ENCODE data around the gene AGER.
"Not testable (repeated sequence)": the region's sequence is repeated elsewhere in the genome, so short reads cannot be mapped to it uniquely, and the experiment has no call there.

Gene AGER

DNA sequence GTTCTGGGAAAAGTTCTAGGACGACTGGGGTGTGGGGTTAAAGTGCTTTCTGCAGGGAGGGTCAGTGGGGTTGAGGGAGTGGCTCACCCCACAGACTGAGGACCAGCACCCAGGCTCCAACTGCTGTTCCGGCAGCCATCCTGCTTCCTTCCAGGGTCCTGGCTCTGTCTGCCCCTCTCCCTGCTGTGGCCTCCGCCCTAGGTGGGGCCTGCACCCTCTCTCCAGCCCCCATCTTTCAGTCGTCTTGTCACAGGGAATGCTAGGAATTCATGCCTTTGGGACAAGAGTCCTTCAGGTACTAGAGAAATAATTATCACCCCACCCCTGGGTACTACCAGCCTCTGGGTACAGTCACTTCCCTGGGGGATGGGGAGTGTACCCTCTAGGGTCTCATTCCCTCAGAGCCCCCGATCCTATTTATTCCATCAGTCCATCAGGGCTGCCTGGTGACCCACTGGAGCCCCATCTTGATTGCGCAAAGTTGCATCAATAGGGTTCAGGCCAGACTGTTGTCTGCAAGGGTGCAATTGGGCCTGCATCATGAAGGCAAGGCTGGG, at the start of gene AGER:
TSS of gene AGER (minus strand) at position 170 of the 557 bp plus-strand sequence. CDS start at position 139, 31 bp downstream.
- no peak for DNase-seq

DNA sequence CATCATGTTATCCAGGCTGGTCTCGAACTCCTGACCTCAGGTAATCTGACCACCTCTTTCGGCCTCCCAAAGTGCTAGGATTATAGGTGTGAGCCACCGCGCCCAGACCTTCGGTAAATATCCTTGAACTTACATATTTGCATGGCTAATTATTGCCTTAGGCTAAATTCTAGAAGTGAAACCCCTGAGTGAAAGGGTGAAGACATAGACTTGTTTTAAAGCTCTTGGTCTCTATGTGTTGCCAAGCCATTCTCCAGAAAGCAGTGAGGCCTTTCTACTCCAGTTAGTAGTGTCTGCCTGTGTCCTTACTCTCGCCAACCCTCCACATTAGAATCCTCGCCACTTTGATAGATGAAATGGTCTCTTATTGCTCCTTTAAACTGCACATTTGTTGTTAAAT, 42.4 kb upstream of the AGER start:
- no peak for DNase-seq

DNA sequence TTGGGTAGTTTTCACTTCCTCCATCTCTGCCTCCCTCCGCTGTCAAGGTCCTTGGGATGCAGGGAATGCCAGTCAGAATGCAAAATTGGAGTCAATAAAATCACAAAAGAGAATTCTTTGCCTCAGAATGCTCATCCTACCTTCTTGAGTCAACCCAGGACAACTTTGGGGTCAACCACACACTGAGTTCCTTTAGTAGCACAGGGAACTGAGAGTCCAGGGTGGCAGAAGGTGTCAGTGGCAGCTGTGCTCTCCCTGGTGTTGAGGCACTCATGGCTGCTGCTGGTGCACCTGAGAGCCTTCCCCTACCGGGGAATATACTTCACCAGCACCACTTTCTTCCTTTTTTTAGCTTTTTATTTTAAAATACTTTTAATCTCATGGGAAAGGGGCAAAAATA, 40.6 kb upstream of the AGER start:
- no peak for DNase-seq

DNA sequence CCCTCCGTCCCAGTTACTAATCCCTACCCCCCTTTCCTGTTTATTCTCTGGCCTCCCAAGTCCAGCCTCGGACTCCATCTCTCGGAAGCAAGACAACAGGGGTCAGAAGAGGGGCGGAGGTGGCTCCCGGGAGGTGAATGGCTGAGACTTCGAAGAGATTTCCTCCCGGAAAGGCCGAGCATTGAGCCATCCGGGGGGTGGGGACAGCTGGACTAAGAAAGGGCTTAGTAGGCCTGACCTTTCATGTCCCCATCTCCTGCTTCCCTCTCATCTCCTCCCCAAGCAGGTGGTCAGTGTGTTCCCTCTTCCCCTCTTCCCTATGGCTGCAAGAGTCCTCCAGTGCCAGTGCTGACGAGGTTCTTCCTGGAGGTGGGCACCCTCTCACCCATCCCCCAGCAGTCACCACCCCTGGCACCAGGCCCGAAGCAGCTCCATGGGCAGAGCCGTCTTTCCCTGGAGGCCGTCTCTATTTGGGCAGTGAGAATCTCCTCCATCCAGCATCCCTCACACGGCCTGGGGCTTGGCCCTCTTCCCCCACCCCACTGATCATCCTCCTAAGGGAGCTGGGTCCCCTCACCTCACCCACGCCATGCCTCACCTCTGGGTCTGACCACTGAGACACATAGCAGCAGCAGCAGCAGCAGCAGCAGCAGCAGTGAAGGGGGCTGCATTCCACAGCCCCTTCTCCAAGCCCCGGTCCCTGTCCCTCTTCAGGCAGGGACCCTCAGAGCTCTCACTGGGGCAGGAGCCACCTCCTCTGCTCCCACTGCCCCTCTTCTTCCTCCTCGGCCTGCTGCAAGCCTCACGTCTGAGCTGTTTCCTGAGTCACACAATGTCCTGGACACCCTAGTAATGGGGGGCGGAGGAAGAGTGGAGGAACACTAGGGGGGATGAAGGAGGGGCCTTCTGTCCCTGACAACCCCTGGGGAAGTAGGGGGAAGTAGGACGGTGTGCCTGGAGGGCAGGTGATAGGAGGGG, 39.5 kb upstream of the AGER start, which contains the start of gene NOTCH4:
TSS of gene NOTCH4 (minus strand) at position 810 of the 978 bp plus-strand sequence. CDS start at position 671, 139 bp downstream.
- DNase-seq, result no peak

GRCh38 chr6:32222333-32223230, 38.5 kb upstream of the AGER start:
- DNase-seq, result no peak

- no peak for DNase-seq
Observed at GRCh38 chr6:32220021-32220420, 36.0 kb upstream of the AGER start.

GRCh38 chr6:32218167-32218566, 34.1 kb upstream of the AGER start:
- no peak for DNase-seq

GRCh38 chr6:32216998-32217397, 32.9 kb upstream of the AGER start:
- DNase-seq, result no peak

GRCh38 chr6:32216285-32216684, 32.2 kb upstream of the AGER start:
- no peak for DNase-seq

- no peak for DNase-seq
Observed at GRCh38 chr6:32215617-32216016, 31.6 kb upstream of the AGER start.

DNA sequence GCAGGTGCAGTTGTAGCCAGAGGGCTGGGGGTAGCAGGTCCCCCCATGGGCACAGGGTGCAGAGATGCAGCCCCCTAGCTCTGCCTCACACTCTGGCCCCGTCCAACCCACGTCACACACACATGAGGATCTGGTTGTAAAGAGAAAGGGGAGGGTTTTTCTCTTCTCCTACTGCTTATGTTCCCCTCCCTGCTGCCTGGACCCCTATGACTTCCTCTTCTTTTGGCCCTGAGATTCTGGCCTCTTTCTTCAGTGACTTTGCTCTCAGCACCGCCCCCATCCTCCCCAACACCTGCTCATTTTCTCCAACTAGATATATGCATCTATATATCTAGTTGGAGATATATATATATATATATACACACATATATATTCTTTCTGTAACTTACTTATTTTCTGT, 30.1 kb upstream of the AGER start:
- DNase-seq, result no peak

- DNase-seq, result no peak
Observed at GRCh38 chr6:32213649-32214048, 29.6 kb upstream of the AGER start.

DNA sequence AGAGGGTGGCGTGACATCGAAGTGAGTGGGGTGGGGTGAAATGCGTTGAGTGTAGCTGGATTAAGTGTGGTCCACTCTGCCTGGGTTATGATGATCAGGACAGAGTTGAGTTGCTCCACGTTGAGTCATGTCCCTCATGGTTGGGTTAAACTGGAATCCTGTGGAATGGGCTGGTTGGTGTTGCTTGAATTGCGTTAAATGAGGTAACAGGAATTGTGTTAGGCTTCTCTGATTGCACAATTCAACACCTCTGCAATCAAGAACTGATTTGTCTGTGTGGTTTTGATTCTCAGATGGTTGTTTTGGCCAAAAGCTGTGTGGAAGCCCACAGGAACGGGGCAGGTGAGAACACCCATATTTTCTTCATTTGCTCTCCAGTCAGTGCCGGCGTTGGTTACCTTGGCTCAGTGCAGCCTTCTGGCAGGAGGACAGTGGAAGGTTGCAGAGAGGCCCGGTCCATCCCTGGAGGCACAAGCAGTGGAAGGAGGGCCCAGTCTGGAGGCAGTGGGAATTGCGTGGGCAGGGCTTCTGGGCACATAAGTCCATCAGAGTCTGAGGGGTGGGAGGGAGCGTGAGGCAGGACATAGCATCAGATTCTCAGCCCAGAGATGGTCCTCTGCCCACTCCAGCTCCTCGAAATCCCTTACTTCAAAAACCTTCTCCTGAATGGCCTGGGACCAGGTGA, 28.2 kb upstream of the AGER start:
- DNase-seq, result no peak

DNA sequence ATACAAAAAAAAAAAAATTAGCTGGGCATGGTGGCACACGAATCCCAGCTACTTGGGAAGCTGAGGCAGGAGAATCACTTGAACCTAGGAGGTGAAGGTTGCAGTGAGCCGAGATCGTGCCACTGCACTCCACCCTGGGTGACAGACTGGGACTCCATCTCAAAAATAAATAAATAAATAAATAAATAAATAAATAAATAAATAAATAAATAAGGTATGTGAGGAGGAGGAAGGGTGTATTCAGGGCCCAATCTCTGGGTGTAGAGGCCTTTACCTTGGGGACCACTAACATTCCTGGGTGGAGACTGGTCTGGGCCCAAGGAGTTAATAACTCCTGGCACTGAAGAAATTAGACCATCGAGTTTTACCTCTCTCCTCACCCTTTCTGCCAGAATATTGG, 27.4 kb upstream of the AGER start:
- DNase-seq, result not testable (repeated sequence)

GRCh38 chr6:32210191-32210601, 26.1 kb upstream of the AGER start:
- DNase-seq, result no peak

DNA sequence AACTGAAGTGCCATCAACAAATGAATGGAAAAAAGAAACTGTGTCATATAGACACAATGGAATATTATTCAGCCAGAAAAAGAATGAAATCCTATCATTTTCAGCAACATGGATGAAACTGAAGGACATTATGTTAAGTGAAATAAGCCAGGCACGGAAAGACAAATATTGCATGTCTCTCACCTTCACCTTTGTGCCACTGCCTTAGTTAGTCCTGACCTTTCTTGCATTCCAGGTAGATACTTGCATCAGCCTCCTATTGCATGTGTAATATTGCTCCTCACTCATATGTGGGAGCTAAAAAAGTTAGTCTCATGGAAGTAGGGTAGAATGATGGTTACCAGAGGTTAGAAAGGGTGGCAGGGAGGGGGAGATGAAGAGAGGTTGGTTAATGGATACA, 24.9 kb upstream of the AGER start:
- DNase-seq, result no peak

GRCh38 chr6:32204268-32204715, 20.2 kb upstream of the AGER start:
- DNase-seq, result no peak

DNA sequence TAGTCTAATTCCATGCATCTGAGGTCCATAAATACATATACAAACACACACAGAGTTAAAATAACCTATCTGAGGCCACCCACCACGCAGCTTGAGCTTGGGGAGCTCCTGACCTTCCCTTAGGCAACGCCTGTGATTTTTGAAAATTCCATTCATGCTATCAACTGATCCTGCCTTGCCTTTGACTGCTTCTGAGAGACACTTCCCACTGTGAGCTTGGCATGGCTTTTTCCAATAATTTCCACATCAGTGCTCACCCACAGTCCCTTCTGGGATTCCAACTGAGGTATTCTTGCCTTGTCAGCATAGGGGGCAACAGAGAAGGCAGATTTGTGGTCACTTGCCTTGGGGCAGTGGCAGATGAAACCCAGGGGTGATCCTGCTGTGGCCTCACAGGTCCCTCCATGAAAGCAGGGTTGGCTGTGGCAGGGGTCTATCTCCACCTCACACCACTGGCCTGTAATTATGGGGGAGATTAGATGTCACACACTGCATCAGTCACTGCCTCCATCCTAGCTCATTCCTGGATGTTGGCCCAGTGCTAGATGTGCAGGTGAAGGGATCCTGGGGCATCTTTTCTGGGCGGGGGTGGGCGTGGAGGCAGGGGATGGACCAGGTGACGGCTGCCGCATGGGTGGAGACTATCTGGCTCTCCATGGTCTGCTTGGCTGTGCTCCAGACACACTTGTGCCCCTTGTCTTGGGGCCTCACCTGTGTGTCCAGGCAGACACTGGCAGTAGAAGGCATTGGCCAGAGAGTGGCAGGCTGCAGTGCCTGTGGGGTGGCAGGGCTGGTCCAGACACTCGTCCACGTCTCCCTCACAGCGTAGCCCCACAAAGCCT, 19.6 kb upstream of the AGER start:
- DNase-seq, result no peak

- no peak for DNase-seq
Observed at GRCh38 chr6:32202186-32202585, 18.1 kb upstream of the AGER start.

- no peak for DNase-seq
Observed at GRCh38 chr6:32200711-32201475, 16.8 kb upstream of the AGER start.

DNA sequence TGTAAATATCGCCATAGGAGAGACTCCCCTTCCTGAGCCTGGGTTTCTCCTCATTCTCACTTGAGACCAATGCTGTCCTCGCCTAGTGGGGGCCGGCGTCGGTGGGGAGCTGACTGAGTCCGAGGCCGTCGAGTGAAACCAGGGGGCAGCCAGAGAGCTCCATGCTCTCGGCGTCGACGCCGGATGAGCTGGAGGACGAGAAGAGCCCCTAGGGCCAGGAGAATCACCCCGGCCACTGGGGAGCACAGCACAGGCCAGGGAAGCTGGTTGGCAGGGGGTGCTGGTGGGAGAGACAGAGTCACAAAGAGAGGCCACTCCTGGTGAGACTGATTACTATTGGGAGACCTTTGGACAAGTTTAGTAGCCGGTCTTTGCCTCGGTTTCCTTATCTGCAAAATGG, 14.8 kb upstream of the AGER start:
- DNase-seq, result no peak

All from NCI-H2029 (cell line).